ENCODE results near the gene CUX1.

Gene CUX1

DNA sequence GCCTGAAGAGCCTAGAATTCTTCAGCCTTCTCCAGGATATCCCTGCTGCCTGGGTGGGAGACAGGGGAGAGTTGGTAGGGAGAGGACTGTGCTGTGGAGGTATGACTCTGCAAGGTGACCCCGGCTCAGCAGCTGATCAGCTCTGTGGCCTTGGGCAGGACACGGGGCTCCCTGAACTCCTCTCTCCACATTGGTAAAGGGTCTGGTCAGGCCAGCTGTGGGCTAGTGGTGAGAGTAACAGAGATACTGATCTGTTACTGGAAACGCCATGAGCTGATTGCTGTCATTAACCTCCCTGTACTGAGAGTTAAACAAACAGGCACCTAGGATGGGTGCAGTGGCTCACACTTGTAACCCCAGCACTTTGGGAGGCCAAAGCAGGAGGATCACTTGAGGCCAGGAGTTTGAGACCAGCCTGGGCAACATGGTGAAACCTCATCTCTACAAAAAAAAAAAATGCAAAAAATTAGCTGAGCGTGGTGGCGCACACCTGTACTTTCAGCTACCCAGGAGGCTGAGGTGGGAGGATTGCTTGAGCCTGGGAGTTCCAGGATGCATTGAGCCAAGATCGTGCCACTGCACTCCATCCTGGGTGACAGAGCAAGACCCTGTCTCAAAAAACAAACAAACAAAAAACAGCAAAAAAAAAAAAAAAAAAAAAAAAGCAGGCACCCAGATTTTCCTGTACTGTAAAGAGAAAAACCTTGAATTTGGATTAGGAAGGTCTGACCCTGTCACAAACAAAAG, 151.5 kb downstream of the CUX1 start:
- no peak for ATAC-seq
- TF ChIP-seq TCF4 (CRISPR knock-in tag; IDR thresholded peaks at IDR 0.05; ENCODE audit: borderline replicate concordance) (no peak), GLIS3 (CRISPR knock-in tag; IDR thresholded peaks at IDR 0.05) (no peak), ZFP3 (CRISPR knock-in tag; IDR thresholded peaks at IDR 0.05) (no peak), CSDC2 (CRISPR knock-in tag; IDR thresholded peaks at IDR 0.05) (no peak), ZC3H10 (CRISPR knock-in tag; IDR thresholded peaks at IDR 0.05) (no peak), ZNF8 (CRISPR knock-in tag; IDR thresholded peaks at IDR 0.05) (no peak)
- TF ChIP-seq, protein P1, sequence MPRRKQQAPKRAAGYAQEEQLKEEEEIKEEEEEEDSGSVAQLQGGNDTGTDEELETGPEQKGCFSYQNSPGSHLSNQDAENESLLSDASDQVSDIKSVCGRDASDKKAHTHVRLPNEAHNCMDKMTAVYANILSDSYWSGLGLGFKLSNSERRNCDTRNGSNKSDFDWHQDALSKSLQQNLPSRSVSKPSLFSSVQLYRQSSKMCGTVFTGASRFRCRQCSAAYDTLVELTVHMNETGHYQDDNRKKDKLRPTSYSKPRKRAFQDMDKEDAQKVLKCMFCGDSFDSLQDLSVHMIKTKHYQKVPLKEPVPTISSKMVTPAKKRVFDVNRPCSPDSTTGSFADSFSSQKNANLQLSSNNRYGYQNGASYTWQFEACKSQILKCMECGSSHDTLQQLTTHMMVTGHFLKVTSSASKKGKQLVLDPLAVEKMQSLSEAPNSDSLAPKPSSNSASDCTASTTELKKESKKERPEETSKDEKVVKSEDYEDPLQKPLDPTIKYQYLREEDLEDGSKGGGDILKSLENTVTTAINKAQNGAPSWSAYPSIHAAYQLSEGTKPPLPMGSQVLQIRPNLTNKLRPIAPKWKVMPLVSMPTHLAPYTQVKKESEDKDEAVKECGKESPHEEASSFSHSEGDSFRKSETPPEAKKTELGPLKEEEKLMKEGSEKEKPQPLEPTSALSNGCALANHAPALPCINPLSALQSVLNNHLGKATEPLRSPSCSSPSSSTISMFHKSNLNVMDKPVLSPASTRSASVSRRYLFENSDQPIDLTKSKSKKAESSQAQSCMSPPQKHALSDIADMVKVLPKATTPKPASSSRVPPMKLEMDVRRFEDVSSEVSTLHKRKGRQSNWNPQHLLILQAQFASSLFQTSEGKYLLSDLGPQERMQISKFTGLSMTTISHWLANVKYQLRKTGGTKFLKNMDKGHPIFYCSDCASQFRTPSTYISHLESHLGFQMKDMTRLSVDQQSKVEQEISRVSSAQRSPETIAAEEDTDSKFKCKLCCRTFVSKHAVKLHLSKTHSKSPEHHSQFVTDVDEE (CRISPR knock-in tag; IDR thresholded peaks at IDR 0.05), result no peak
- TF ChIP-seq, protein P2, sequence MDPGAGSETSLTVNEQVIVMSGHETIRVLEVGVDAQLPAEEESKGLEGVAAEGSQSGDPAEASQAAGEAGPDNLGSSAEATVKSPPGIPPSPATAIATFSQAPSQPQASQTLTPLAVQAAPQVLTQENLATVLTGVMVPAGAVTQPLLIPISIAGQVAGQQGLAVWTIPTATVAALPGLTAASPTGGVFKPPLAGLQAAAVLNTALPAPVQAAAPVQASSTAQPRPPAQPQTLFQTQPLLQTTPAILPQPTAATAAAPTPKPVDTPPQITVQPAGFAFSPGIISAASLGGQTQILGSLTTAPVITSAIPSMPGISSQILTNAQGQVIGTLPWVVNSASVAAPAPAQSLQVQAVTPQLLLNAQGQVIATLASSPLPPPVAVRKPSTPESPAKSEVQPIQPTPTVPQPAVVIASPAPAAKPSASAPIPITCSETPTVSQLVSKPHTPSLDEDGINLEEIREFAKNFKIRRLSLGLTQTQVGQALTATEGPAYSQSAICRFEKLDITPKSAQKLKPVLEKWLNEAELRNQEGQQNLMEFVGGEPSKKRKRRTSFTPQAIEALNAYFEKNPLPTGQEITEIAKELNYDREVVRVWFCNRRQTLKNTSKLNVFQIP (CRISPR knock-in tag; IDR thresholded peaks at IDR 0.05; ENCODE audit: borderline replicate concordance, low read depth), result no peak

DNA sequence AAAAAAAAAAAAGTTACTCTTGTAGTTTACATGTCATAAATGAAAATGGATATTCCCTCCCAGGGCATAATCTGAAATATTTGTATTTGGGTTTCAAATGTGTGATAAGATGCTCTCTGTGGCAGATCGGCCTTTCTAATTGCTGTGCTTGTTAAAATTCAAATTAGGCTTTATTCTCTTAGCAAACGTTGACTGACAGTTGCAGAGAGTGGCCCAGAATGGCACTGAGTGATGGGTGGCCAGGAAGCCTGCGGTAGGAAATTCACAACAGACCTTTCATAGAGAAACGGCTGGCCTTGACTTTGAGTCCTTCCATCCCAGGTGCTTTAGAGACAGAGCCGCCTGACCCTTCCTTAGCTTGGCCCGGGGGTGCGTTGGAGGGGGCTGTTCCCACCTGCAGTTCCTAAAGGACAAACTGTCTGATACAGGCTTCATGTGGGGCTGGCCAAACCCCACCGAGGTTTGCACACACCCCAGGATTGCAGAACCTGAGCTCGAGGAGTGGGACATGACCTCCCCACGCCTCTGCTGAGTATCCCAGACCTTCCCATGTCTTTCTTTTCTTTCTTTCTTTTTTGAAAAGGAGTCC, 152.7 kb downstream of the CUX1 start:
- TF ChIP-seq, protein P1 (CRISPR knock-in tag; IDR thresholded peaks at IDR 0.05), result no peak
- TF ChIP-seq ZNF565 (CRISPR knock-in tag; conservative IDR thresholded peaks at IDR 0.05; ENCODE audit: low read depth) (no peak), ARNTL (CRISPR knock-in tag; IDR thresholded peaks at IDR 0.05; ENCODE audit: borderline replicate concordance, low read depth) (no peak), TCF4 (CRISPR knock-in tag; IDR thresholded peaks at IDR 0.05; ENCODE audit: borderline replicate concordance) (no peak), CSDC2 (CRISPR knock-in tag; IDR thresholded peaks at IDR 0.05) (no peak), ZNF8 (CRISPR knock-in tag; IDR thresholded peaks at IDR 0.05) (no peak), ZNF70 (CRISPR knock-in tag; IDR thresholded peaks at IDR 0.05) (no peak), PPARA (CRISPR knock-in tag; IDR thresholded peaks at IDR 0.05; ENCODE audit: borderline replicate concordance) (no peak), BACH2 (CRISPR knock-in tag; IDR thresholded peaks at IDR 0.05; ENCODE audit: borderline replicate concordance) (no peak), ZFP3 (CRISPR knock-in tag; IDR thresholded peaks at IDR 0.05) (no peak), GLIS3 (CRISPR knock-in tag; IDR thresholded peaks at IDR 0.05) (no peak), ZFP30 (CRISPR knock-in tag; IDR thresholded peaks at IDR 0.05) (no peak), ZC3H10 (CRISPR knock-in tag; IDR thresholded peaks at IDR 0.05) (no peak), OSR1 (CRISPR knock-in tag; IDR thresholded peaks at IDR 0.05) (no peak), SNAI2 (CRISPR knock-in tag; IDR thresholded peaks at IDR 0.05) (no peak), RARB (CRISPR knock-in tag; IDR thresholded peaks at IDR 0.05) (no peak)
- TF ChIP-seq, protein P3, sequence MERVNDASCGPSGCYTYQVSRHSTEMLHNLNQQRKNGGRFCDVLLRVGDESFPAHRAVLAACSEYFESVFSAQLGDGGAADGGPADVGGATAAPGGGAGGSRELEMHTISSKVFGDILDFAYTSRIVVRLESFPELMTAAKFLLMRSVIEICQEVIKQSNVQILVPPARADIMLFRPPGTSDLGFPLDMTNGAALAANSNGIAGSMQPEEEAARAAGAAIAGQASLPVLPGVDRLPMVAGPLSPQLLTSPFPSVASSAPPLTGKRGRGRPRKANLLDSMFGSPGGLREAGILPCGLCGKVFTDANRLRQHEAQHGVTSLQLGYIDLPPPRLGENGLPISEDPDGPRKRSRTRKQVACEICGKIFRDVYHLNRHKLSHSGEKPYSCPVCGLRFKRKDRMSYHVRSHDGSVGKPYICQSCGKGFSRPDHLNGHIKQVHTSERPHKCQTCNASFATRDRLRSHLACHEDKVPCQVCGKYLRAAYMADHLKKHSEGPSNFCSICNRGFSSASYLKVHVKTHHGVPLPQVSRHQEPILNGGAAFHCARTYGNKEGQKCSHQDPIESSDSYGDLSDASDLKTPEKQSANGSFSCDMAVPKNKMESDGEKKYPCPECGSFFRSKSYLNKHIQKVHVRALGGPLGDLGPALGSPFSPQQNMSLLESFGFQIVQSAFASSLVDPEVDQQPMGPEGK (CRISPR knock-in tag; IDR thresholded peaks at IDR 0.05; ENCODE audit: borderline replicate concordance), result no peak
- TF ChIP-seq, protein P4, sequence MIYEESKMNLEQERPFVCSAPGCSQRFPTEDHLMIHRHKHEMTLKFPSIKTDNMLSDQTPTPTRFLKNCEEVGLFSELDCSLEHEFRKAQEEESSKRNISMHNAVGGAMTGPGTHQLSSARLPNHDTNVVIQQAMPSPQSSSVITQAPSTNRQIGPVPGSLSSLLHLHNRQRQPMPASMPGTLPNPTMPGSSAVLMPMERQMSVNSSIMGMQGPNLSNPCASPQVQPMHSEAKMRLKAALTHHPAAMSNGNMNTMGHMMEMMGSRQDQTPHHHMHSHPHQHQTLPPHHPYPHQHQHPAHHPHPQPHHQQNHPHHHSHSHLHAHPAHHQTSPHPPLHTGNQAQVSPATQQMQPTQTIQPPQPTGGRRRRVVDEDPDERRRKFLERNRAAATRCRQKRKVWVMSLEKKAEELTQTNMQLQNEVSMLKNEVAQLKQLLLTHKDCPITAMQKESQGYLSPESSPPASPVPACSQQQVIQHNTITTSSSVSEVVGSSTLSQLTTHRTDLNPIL (CRISPR knock-in tag; IDR thresholded peaks at IDR 0.05; ENCODE audit: low read depth), result no peak
- TF ChIP-seq, protein P5, sequence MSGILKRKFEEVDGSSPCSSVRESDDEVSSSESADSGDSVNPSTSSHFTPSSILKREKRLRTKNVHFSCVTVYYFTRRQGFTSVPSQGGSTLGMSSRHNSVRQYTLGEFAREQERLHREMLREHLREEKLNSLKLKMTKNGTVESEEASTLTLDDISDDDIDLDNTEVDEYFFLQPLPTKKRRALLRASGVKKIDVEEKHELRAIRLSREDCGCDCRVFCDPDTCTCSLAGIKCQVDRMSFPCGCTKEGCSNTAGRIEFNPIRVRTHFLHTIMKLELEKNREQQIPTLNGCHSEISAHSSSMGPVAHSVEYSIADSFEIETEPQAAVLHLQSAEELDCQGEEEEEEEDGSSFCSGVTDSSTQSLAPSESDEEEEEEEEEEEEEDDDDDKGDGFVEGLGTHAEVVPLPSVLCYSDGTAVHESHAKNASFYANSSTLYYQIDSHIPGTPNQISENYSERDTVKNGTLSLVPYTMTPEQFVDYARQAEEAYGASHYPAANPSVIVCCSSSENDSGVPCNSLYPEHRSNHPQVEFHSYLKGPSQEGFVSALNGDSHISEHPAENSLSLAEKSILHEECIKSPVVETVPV (CRISPR knock-in tag; IDR thresholded peaks at IDR 0.05), result no peak
- TF ChIP-seq, protein P2 (CRISPR knock-in tag; IDR thresholded peaks at IDR 0.05; ENCODE audit: borderline replicate concordance, low read depth), result no peak
- ATAC-seq, result no peak

All from SK-N-SH treated with all-trans-retinoic acid at 6 μM for 48 hours (cell line).